ENCODE data around the gene TMEM39B. TPM values are rescaled to one million over a fixed set of nuclear protein-coding genes. Genes with fewer than 3 reads are reported as not detected.

TMEM39B gene
- total RNA-seq, 1 experiment from 2014 or later, result 18.8 TPM

GRCh38 chr1:32116531-32116930 is 43.8 kb downstream of the TMEM39B start (continued):
- TF ChIP-seq FOXP4 (CRISPR knock-in tag; IDR thresholded peaks at IDR 0.05), result no peak
- TF ChIP-seq ZBTB43 (CRISPR knock-in tag; IDR thresholded peaks at IDR 0.05), result no peak
- no peak for TF ChIP-seq CREM (CRISPR knock-in tag; IDR thresholded peaks at IDR 0.05)
- no peak for TF ChIP-seq ZNF671 (CRISPR knock-in tag; IDR thresholded peaks at IDR 0.05)
- TF ChIP-seq ZMAT4 (CRISPR knock-in tag; IDR thresholded peaks at IDR 0.05), result no peak
- no peak for TF ChIP-seq KAT7 (CRISPR knock-in tag; IDR thresholded peaks at IDR 0.05; ENCODE audit: borderline replicate concordance)

- Mint-ChIP-seq H3K4me1 (peaks cover 6% of the 10 kb centered on the region), H3K27ac (peak overlapping the region; percentile 2; the same call in 1 of the 2 replicates), H3K36me3 (no peaks in the 10 kb centered on the region), H3K27me3 (ENCODE audit: low read depth) (no peaks in the 10 kb centered on the region), H3K4me3 (no peak overlapping the region), H3K9me3 (no peaks in the 10 kb centered on the region)
- ATAC-seq (no peak), DNase-seq (ENCODE audit: low spot score) (no peak)
- ChIA-PET POLR2A (interaction anchor here (0.7 to 0.8 kb wide), 4 partner anchors 49 to 398 kb away, joined by 3 to 9 read pairs (median 4); partner anchors contain the start of gene TMEM39B), CTCF (interaction anchor here (0.7 to 1.0 kb wide), 2 partner anchors 13 to 407 kb away, joined by 3 read pairs; no protein-coding TSS in a partner anchor)
- no peak for TF ChIP-seq ATF3 (CRISPR knock-in tag; conservative IDR thresholded peaks at IDR 0.05)
- TF ChIP-seq KAT7 (CRISPR knock-in tag; IDR thresholded peaks at IDR 0.05; ENCODE audit: borderline replicate concordance), result no peak
- TF ChIP-seq PREB (CRISPR knock-in tag; IDR thresholded peaks at IDR 0.05; ENCODE audit: borderline replicate concordance), result no peak
- no peak for TF ChIP-seq FOXK1 (CRISPR knock-in tag; IDR thresholded peaks at IDR 0.05)
- no peak for TF ChIP-seq EMX1 (CRISPR knock-in tag; IDR thresholded peaks at IDR 0.05)
- no peak for TF ChIP-seq AFF4 (CRISPR knock-in tag; IDR thresholded peaks at IDR 0.05; ENCODE audit: borderline replicate concordance)
- TF ChIP-seq NFYB (CRISPR knock-in tag; conservative IDR thresholded peaks at IDR 0.05; ENCODE audit: low read depth), result no peak
- TF ChIP-seq ATF1 (CRISPR knock-in tag; IDR thresholded peaks at IDR 0.05), result no peak
- no peak for TF ChIP-seq PRRX2 (CRISPR knock-in tag; IDR thresholded peaks at IDR 0.05)
- no peak for TF ChIP-seq ZNF219 (CRISPR knock-in tag; IDR thresholded peaks at IDR 0.05; ENCODE audit: borderline replicate concordance)
- TF ChIP-seq ELF4 (CRISPR knock-in tag; IDR thresholded peaks at IDR 0.05; ENCODE audit: low read depth), result no peak
- no peak for TF ChIP-seq MAX (CRISPR knock-in tag; IDR thresholded peaks at IDR 0.05)
- TF ChIP-seq ESRRA (CRISPR knock-in tag; IDR thresholded peaks at IDR 0.05; ENCODE audit: borderline replicate concordance), result no peak
- no peak for TF ChIP-seq USF1 (CRISPR knock-in tag; IDR thresholded peaks at IDR 0.05)
- no peak for TF ChIP-seq USF2 (CRISPR knock-in tag; IDR thresholded peaks at IDR 0.05)
- TF ChIP-seq ZNF121 (CRISPR knock-in tag; IDR thresholded peaks at IDR 0.05), result no peak
- TF ChIP-seq ZBTB21 (CRISPR knock-in tag; IDR thresholded peaks at IDR 0.05; ENCODE audit: borderline replicate concordance), result no peak
Measured at GRCh38 chr1:32122151-32122550, 49.4 kb downstream of the TMEM39B start.
